LNCaP clone FGC (cell line): ENCODE data around the gene MED31.

Experiments
- DNase-seq: peaks from one replicate; pipeline ENCODE4 v3.0.0-alpha.2; 2011; ENCODE audit warnings: low read depth
- H3K4me3 ChIP-seq: 2 replicates; pipeline ENCODE4 v1.5.1; 2011; ENCODE audit warnings: mild to moderate bottlenecking, low read depth, low read length, control low read depth
- TF ChIP-seq, protein P1 (sequence below): IDR thresholded peaks from 2 replicates; pipeline ENCODE4 v1.5.1; 2012; ENCODE audit warnings: mild to moderate bottlenecking; ENCODE audit not compliant: control insufficient read depth, insufficient read depth; ENCODE audit errors: extremely low read depth

The MED31 gene

DNA sequence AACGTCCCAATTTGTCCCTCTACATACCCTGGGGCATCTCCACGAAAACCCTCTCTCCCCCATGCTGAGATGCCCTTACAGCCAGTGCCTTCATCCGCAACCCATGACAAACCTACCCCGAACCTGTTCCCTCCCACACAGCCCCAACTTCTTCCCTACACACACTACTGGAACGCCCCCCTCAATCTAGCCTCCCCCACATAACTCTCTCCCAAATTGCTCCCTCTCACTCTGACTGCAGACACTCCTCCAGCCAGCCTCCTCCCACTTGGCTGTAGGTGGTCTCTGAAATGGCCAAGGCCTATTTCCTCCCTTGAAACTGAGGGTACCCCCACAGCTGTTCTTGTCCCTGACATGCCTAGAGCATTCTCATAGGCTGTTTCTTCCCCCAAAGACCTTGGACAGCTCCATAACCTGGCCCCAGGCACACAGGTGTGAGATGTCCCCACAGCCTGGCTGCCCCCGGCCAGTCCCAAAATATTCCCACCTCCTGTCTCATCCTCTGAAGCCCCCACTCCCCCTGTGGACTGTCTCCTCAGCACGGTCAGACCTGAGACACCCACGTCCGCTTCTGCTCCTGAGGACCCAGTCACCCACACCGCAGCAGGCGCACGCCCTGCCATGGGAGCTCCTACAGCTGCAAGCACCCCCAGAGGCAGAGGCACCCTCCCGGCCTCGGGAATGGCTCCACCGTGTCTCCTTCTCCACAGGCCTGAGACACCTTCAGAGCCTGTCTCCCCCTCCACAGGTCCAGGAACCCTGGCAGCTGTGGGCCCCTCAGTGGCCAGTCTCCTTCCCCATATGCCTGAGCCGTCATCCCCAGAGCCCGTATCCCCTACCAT lies 14.6 kb downstream of the MED31 start:
- no peak overlapping the region for H3K4me3 ChIP-seq
- TF ChIP-seq, protein P1, sequence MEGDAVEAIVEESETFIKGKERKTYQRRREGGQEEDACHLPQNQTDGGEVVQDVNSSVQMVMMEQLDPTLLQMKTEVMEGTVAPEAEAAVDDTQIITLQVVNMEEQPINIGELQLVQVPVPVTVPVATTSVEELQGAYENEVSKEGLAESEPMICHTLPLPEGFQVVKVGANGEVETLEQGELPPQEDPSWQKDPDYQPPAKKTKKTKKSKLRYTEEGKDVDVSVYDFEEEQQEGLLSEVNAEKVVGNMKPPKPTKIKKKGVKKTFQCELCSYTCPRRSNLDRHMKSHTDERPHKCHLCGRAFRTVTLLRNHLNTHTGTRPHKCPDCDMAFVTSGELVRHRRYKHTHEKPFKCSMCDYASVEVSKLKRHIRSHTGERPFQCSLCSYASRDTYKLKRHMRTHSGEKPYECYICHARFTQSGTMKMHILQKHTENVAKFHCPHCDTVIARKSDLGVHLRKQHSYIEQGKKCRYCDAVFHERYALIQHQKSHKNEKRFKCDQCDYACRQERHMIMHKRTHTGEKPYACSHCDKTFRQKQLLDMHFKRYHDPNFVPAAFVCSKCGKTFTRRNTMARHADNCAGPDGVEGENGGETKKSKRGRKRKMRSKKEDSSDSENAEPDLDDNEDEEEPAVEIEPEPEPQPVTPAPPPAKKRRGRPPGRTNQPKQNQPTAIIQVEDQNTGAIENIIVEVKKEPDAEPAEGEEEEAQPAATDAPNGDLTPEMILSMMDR: no peak
- no peak for DNase-seq

DNA sequence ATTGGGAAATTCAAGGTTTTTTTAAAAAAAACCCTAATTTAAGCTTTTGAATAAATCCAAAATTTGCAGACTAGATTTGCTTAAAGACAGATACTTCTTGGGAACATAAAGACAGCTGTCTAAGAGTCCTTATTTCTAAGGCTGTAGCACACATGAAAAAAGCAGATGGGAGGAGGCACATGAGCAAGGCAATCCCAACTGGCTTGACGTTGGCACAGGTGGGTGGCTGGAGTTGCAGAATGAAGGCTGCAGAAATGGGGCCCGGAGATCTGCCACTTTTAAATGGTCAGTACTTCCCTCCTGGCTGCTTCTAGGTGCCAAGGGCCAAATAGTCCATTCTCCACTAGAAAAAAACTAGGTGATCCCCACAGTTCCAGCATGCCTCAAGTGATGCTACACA lies 15.3 kb downstream of the MED31 start:
- TF ChIP-seq, protein P1: no peak
- no peak for DNase-seq
- no peak overlapping the region for H3K4me3 ChIP-seq

DNA sequence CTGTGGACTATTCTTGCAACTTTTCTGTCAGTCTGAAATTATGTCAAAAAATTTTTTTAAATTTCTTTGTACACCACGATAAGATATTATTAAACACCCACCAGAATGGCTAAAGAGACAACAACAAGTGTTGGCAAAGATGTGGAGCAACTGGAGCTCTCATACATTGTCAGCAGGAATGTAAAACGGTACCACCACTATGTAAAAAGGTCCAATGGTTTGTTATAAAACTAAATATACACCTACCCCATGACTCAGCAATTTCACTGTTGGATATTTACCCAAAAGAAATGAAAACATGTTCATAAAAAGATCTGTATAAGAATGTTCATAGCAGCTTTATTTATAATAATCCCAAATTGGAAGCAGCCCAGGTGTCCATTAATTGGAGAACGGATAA lies 18.1 kb downstream of the MED31 start:
- H3K4me3 ChIP-seq: no peak overlapping the region
- DNase-seq: no peak
- TF ChIP-seq, protein P1: no peak

DNA sequence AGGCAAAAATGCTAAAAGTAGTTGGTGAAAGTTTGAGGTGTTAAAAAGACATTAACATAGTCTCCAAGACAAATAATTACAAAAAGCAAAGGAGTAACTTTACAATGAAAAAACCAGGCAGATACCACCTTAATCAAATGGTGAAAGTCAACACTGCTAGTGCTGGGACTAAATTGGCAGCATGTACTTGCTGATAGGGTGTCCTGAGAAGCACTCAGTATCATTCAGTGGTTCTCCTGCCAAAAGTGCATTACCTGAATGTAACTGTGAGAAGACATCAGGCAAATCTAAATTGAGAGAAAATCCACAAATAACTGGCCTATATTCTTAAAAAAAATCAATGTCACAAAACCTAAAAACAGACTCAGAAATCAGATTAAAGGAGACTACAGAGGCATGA lies 18.9 kb downstream of the MED31 start:
- H3K4me3 ChIP-seq: no peak overlapping the region
- TF ChIP-seq, protein P1: no peak
- DNase-seq: no peak

DNA sequence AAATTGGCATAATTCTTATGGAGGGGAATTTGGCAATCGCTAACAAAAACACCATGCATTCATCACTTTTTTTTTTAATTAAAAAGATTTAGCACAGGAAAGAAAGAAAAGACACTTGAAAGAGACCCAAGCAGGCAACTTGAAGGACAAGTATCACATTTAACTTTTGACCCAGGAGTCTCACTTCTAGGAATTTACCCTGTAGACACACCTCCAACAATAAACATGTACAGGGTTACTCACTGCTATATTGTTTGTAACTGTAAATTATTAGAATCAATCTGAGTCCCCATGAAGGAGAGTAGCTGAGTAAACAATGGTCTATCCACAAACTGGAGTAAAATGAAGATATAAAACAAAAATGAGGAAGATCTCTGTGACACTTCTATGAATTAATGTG lies 21.0 kb downstream of the MED31 start:
- DNase-seq: no peak
- TF ChIP-seq, protein P1: no peak

DNA sequence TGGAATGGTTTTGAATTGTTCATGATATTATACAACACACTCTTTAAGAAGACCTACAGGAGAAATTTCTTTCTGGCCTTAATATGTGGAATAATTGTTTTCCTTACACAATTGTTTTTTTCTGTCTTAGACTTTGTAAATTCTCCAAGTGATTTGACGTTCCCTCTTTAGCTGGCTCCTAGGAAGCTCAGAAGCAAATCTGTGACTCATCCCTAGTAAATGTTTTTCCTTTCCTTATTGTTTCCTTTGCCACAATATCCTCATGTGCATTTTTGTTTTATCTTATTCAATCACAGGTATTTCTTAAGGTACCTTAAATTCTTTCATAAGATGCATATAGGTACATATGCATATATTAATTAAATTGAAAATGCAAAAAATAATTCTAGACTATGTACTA lies 24.4 kb downstream of the MED31 start:
- TF ChIP-seq, protein P1: no peak
- no peak overlapping the region for H3K4me3 ChIP-seq
- DNase-seq: no peak

More for the DNA sequence above, 21.0 kb downstream of the MED31 start:
- no peak overlapping the region for H3K4me3 ChIP-seq

DNA sequence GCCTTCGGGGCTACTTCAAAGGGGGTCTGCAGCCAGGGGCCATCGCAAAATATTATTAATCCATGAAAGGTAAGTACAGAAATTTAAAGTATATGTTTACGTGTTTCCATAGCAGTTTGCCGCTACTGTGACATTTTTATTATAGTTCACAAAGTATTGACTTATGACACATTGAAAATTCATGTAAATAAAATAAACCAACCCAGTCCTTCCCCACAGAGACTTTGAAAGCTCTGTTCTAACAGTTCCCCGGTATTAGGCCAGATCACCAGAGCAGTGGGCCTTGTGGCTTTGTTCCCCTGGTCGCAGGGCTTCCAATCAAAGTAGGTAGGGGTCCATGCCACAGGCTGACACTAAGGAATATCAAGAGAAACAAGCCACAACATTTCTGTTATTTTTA lies 24.8 kb downstream of the MED31 start:
- H3K4me3 ChIP-seq: no peak overlapping the region
- DNase-seq: no peak
- TF ChIP-seq, protein P1: no peak
